ENCODE measurements around the gene SUCLG2. TPM values are rescaled to one million over a fixed set of nuclear protein-coding genes. Genes with fewer than 3 reads are reported as not detected.

Gene SUCLG2
- 46.6 and 59.4 TPM in 2 replicates for total RNA-seq (2021)
- percentile 79 among the genes with signal in this experiment for Bru-seq, nascent RNA
- BruChase-seq, experiment 1, labeled RNA remaining after a 2-hour chase = percentile 68 among the genes with signal in this experiment
- percentile 58 among the genes with signal in this experiment for BruChase-seq, experiment 2, labeled RNA remaining after a 6-hour chase
- long read RNA-seq, transcript SUCLG2-201 (11 exons, 2,352 nt) = major isoform, 147 of 168 reads
- long read RNA-seq, partial matches to known transcripts = 4 of 168 reads
- long read RNA-seq, other reads (novel, unspliced or antisense) = 17 of 168 reads

- ChIA-PET POLR2A (ENCODE audit: unreplicated experiment) (interaction anchor here (0.5 to 0.7 kb wide), 2 partner anchors 16 to 20 kb away, joined by 4 to 5 read pairs; no protein-coding TSS in a partner anchor), CTCF (interaction anchor here (0.6 kb wide), 1 partner anchor 18 kb away, joined by 7 read pairs; no protein-coding TSS in a partner anchor)
- peak; percentile 60 to 83 for DNase-seq
- Histone ChIP-seq H3K4me1 (replicated peaks; ENCODE audit: insufficient read depth) (no peaks in the 10 kb centered on the region), H3F3A (ENCODE audit: insufficient read depth, low read depth) (no peaks in the 10 kb centered on the region), H3K27me3 (ENCODE audit: insufficient read depth, low read depth) (no peaks in the 10 kb centered on the region), H3K9me3 (ENCODE audit: insufficient read depth, low read depth) (no peaks in the 10 kb centered on the region), H4K20me1 (ENCODE audit: insufficient read depth) (no peaks in the 10 kb centered on the region), H2AFZ (peak within 1 kb of the TSS; percentile 95), H3K9me2 (ENCODE audit: insufficient read depth) (no peaks in the 10 kb centered on the region), H3K79me2 (ENCODE audit: low read depth) (peaks cover 12% of the 10 kb centered on the region; the same call in 1 of the 2 replicates), H3K27ac (peak within 1 kb of the TSS; percentile 74), H3K36me3 (ENCODE audit: low read depth) (no peaks in the 10 kb centered on the region), H3K4me2 (peak within 1 kb of the TSS; percentile 88), H3K4me3 (peak within 1 kb of the TSS; percentile 86)
- no TSS peak for BruUV-seq (replicated peaks)
- TF ChIP-seq EZH2 (IDR thresholded peaks at IDR 0.05; ENCODE audit: low read depth) (no peak), CTCF (conservative IDR thresholded peaks at IDR 0.05) (no peak)
- intact Hi-C loops (cut with micrococcal nuclease; ENCODE audit: unreplicated experiment) = no loop called here
These were observed at the start of gene SUCLG2 for GRCh38 chr3:67654099-67654843. Gene SUCLG2, minus strand, starts transcription at chr3:67654612. Its CDS starts 26 bp downstream, at chr3:67654586.

GRCh38 chr3:67700596-67700995, 46.2 kb upstream of the SUCLG2 start:
- H3K4me2 ChIP-seq = no peak overlapping the region
- no peak for DNase-seq
- H3K4me3 ChIP-seq = no peak overlapping the region
- intact Hi-C loops (cut with micrococcal nuclease; ENCODE audit: unreplicated experiment) = no loop called here
- H3K27ac ChIP-seq = no peak overlapping the region
- ChIA-PET POLR2A (ENCODE audit: unreplicated experiment) (no interaction called here), CTCF (no interaction called here)
- BruUV-seq (replicated peaks) = no TSS peak
- H3K9me3 ChIP-seq (ENCODE audit: insufficient read depth, low read depth) = no peaks in the 10 kb centered on the region
- H3K4me1 ChIP-seq (replicated peaks; ENCODE audit: insufficient read depth) = no peaks in the 10 kb centered on the region
- no peaks in the 10 kb centered on the region for H3K36me3 ChIP-seq (ENCODE audit: low read depth)
- no peaks in the 10 kb centered on the region for H3F3A ChIP-seq (ENCODE audit: insufficient read depth, low read depth)
- no peaks in the 10 kb centered on the region for H4K20me1 ChIP-seq (ENCODE audit: insufficient read depth)
- no peaks in the 10 kb centered on the region for H3K27me3 ChIP-seq (ENCODE audit: insufficient read depth, low read depth)
- H3K9me2 ChIP-seq (ENCODE audit: insufficient read depth) = no peaks in the 10 kb centered on the region
- TF ChIP-seq CTCF (conservative IDR thresholded peaks at IDR 0.05) = no peak
- no peak for TF ChIP-seq EZH2 (IDR thresholded peaks at IDR 0.05; ENCODE audit: low read depth)
- no peaks in the 10 kb centered on the region for H3K79me2 ChIP-seq (ENCODE audit: low read depth)
- H2AFZ ChIP-seq = no peak overlapping the region

- Histone ChIP-seq H3K27me3 (ENCODE audit: insufficient read depth, low read depth) (no peaks in the 10 kb centered on the region), H3K79me2 (ENCODE audit: low read depth) (no peaks in the 10 kb centered on the region), H3F3A (ENCODE audit: insufficient read depth, low read depth) (no peaks in the 10 kb centered on the region), H3K4me1 (replicated peaks; ENCODE audit: insufficient read depth) (no peaks in the 10 kb centered on the region), H3K4me2 (no peak overlapping the region), H3K36me3 (ENCODE audit: low read depth) (no peaks in the 10 kb centered on the region), H2AFZ (no peak overlapping the region), H3K9me3 (ENCODE audit: insufficient read depth, low read depth) (no peaks in the 10 kb centered on the region), H3K27ac (no peak overlapping the region), H3K9me2 (ENCODE audit: insufficient read depth) (no peaks in the 10 kb centered on the region), H3K4me3 (no peak overlapping the region), H4K20me1 (ENCODE audit: insufficient read depth) (no peaks in the 10 kb centered on the region)
- TF ChIP-seq CTCF (conservative IDR thresholded peaks at IDR 0.05) (no peak), EZH2 (IDR thresholded peaks at IDR 0.05; ENCODE audit: low read depth) (no peak)
- POLR2A ChIA-PET (ENCODE audit: unreplicated experiment) = no interaction called here
- intact Hi-C loops (cut with micrococcal nuclease; ENCODE audit: unreplicated experiment) = no loop called here
- no peak for DNase-seq
- CTCF ChIA-PET = no interaction called here
- BruUV-seq (replicated peaks) = no TSS peak
These were observed 45.5 kb upstream of the SUCLG2 start for GRCh38 chr3:67699882-67700281.
